GM18907 (cell line): Measurements from ENCODE around the gene FBXL15.

Source experiments
- ATAC-seq: cut with Tn5 transposase; IDR thresholded peaks from one replicate; pipeline ENCODE4 v1.9.1; 2021; ENCODE audit warnings: mild to moderate bottlenecking, moderate library complexity; ENCODE audit not compliant: unreplicated experiment

Gene FBXL15

GRCh38 chr10:102420714-102421506, at the start of gene FBXL15:
FBXL15 (plus strand) TSS chr10:102420836; CDS start chr10:102421130, 294 bp downstream.
- peak; percentile 72 for ATAC-seq

GRCh38 chr10:102371295-102371694, 49.3 kb upstream of the FBXL15 start:
- ATAC-seq, result no peak

- ATAC-seq, result no peak
Observed at GRCh38 chr10:102375250-102375649, 45.4 kb upstream of the FBXL15 start.

GRCh38 chr10:102375867-102376266, 44.8 kb upstream of the FBXL15 start:
- no peak for ATAC-seq

- no peak for ATAC-seq
Observed at GRCh38 chr10:102376901-102377300, 43.7 kb upstream of the FBXL15 start.

GRCh38 chr10:102379383-102379782, 41.3 kb upstream of the FBXL15 start:
- ATAC-seq, result no peak

GRCh38 chr10:102381983-102382382, 38.7 kb upstream of the FBXL15 start:
- no peak for ATAC-seq

GRCh38 chr10:102382871-102383270, 37.8 kb upstream of the FBXL15 start:
- no peak for ATAC-seq

GRCh38 chr10:102384053-102384452, 36.6 kb upstream of the FBXL15 start:
- ATAC-seq, result no peak

- no peak for ATAC-seq
Observed at GRCh38 chr10:102384606-102385429, 35.8 kb upstream of the FBXL15 start.

- no peak for ATAC-seq
Observed at GRCh38 chr10:102389894-102390293, 30.7 kb upstream of the FBXL15 start.

- ATAC-seq, result no peak
Observed at GRCh38 chr10:102392306-102392705, 28.3 kb upstream of the FBXL15 start.

- ATAC-seq, result no peak
Observed at GRCh38 chr10:102393411-102394078, 27.1 kb upstream of the FBXL15 start.

- peak; percentile 83 for ATAC-seq
Observed at GRCh38 chr10:102394079-102394800, 26.4 kb upstream of the FBXL15 start.

- no peak for ATAC-seq
Observed at GRCh38 chr10:102394801-102395399, 25.7 kb upstream of the FBXL15 start.

- no peak for ATAC-seq
Observed at GRCh38 chr10:102395400-102396316, 25.0 kb upstream of the FBXL15 start, which contains the start of gene NFKB2. NFKB2 (plus strand) TSS chr10:102395705; CDS start chr10:102395960, 255 bp downstream.

GRCh38 chr10:102396317-102396650, 24.4 kb upstream of the FBXL15 start:
- no peak for ATAC-seq

GRCh38 chr10:102396730-102397151, 23.9 kb upstream of the FBXL15 start:
- no peak for ATAC-seq
